Right ventricle myocardium superior (tissue), 1 donor: ENCODE results near the gene ZNF345. TPM values are rescaled to one million over a fixed set of nuclear protein-coding genes. Genes with fewer than 3 reads are reported as not detected.

Experiments used
- ATAC-seq: fragments of 200-7000 bp; cut with Tn5 transposase; one replicate; pipeline ENCODE4 v1.9.1; 2020; ENCODE audit warnings: mild to moderate bottlenecking; ENCODE audit not compliant: poor library complexity
- DNase-seq: peaks from one replicate; pipeline ENCODE4 v3.0.0-alpha.2; 2020
- intact Hi-C: fragments of 100-400 bp; cut with DNase I; formaldehyde crosslinking; loops from one replicate; pipeline ENCODE4 v1.11.2; 2022
- long read RNA-seq: library from polyadenylated mRNA; unstranded; transcript quantifications from one replicate; pipeline ENCODE4 v2.0.0, GENCODE V29; 2021
- total RNA-seq: library from RNA; stranded (reverse); fragmentation: NEBNext Ultra II Directional; extraction: Animal tissue kit (Norgen Biotek cat#: 25700); gene quantifications from one replicate; pipeline ENCODE4 v1.2.1, GENCODE V29; 2021
- donor health status: DM: no; HTN: yes; CAD: no; lungs with severe emphysema.

Gene ZNF345
- total RNA-seq = 2.4 TPM
- long read RNA-seq, partial matches to known transcripts = 0 of 4 reads
- long read RNA-seq, other reads (novel, unspliced or antisense) = 1 of 4 reads

DNA sequence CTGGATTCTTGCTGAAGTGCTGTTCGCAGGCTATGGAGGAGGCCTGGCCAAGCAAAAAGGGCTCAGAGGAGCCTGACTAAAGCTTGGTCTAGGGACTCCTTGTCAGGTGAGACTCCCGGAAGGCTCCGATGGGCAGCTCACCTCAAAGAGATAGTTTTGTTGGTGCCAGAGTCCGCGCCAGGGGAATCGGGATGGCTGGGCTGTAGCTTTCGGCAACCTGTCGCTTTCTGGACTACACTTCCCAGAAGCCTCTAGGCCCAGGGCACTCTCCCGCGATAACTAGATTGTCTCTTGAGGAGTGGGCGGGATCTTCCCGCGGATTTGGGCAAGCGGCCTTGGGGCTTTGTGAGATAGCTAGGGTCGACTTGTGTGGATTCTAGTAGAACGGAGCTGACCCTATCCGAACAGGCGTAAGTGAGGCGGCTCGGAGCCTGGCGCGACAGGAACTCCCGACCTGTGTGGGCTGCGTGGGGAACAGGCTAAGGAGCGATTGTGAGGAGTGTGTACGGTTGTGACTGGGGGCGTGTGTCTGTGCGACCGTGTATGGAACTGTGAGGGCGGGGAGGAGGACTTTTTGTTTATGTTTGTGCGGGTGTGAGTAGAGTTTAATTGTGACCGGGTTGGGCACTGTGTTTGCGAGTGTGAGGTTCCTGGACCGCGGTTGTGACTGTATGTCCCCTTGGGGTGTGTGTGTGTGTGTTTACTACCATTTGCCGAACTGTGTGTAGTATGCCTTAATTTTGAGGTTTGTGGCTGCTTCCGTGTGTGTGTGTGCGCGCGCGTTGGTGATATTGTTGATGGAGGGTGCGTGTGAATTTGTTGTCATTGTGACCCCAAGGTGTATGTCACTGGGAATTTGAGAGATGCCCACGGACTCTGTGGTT lies at the start of gene ZNF345:
Gene ZNF345 (plus strand): TSS at position 318 of the 884 bp plus-strand sequence. CDS start 25,955 bp downstream, outside the sequence.
- intact Hi-C loops = no loop called here
- peak; percentile 94 for DNase-seq
- ATAC-seq = peak; percentile 98

GRCh38 chr19:36805364-36805763 lies 45.3 kb upstream of the ZNF345 start:
- no peak for DNase-seq
- intact Hi-C loops = no loop called here
- no peak for ATAC-seq

GRCh38 chr19:36807029-36807428 lies 43.6 kb upstream of the ZNF345 start:
- intact Hi-C loops = no loop called here
- DNase-seq (no peak), ATAC-seq (no peak)

DNA sequence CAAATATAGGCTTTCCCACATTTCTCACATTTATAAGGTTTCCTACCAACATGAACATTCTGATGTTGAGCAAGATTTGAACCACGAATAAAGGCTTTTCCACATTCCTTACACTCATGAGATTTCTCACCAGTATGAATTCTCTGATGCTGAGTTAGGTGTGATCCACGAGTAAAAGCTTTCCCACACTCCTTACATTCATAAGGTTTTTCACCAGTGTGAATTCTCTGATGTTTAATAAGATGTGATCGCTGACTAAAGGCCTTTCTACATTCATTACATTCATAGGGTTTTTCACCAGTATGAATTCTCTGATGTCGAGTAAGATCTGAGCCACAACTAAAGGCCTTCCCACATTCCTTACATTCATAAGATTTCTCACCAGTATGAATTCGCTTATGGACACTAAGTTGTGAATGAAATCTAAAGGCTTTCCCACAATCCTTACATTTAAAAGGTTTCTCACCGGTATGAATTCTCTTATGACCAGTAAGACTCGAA lies 31.5 kb upstream of the ZNF345 start:
- intact Hi-C loops = no loop called here
- ATAC-seq (no peak), DNase-seq (no peak)

DNA sequence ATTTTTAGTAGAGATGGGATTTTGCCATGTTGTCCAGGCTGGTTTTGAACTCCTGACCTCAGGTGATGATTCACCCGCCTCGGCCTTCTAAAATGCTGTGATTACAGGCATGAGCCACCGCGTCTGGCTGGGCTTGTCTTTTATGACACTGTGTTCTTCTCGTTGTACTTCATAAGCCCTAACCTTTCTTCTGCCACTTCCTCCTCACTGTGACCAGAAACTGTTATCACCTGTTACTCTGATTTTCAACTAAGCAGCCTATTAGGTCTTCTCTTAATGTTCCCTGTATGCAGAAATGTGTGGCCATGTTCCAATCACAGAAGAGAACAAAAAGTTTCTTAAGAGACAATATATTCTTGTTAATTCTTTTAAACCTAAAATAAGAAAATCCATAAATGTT lies 28.9 kb upstream of the ZNF345 start:
- no peak for ATAC-seq
- no peak for DNase-seq
- intact Hi-C loops = no loop called here

DNA sequence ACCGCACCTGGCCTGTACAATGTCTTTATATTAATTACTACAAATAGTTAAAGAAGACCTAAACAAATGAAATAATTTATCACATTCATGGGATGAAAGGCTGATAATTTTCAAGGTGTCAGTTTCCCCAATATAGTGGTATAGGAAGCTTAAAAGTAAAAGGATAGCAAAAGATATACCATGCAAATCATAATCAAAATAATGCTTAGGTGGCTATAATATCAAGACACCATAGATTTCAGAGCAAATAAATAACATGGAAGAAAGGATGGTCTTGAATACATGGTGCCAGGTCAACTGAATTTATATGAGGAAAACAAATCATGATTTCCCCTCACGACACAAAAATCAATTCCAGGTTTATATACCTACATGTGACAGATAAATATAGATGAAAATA lies 17.2 kb upstream of the ZNF345 start:
- ATAC-seq (no peak), DNase-seq (no peak)
- intact Hi-C loops = no loop called here

DNA sequence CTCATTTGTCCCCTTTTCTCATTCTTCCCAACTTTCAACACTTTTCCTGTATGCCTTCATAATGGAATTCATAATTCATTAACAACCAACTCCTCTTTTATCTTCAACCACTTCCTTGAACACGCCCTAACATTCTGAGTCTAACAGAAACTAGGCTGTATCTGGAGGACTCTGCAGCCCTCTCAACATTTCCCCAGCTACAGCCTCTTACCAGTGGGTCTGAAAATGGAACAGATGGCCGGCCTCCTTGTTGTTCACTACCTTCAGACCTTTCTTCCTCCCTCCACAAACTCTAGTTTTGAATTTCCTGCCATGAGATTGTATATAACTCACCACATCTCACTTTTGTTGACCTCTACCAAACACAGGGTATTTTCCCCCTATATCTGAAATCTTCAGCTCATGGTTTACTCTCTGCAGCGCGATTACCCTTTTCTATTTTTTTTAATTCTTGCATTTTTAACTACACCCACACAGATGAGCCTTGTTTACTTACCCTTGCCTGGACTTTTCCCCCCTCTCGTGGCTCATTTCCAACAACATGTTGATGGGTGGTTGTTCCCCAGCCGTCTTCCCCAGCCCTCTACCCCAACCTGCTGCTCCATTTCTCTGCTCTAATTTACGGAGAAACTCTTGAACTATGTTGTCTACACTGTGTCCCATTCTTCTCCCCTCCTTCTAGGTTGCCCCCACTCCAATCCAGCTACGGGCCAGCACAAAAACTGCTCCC lies 13.3 kb upstream of the ZNF345 start:
- intact Hi-C loops = no loop called here
- ATAC-seq = no peak

DNA sequence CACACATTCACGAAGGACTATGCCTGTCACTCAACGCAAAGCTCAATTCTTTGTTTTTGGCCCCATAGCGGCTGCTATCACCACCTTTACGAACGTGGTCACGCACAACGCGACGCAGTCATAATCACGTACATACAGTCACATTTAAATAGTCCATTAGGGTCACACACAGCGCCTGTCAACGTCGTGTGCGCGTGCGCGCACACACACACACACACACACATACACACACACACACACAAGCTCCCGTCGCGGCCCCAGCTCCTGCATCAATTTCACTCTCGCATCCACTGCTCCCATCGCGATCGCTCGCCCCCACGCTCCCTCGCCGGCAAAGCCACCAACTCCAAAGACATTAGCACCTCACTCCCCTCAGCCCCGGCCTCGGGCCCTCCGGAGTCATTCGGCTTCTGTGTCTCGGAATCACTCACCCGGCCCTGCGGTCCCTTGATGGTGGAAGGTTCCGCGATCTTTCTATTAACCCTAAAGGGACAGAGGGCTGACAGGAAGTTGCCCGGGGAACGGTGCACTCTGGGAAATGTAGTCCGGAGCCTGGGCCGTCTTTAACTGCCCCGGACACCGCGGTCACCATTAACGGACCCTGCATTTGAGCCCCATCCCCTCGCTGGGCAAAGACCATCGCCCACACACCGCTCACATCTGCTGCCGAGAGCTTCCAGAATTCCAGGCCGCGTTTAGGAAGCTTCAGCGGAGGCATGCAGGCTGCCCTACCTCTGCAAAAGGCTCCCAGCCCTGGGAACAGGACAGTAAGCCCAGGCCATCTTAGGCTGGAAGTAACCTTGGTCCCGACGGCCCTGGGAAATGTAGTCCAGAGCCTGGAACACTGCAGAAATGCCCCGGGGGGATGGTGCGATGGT lies 12.5 kb upstream of the ZNF345 start, which contains the start of gene ZNF790:
Gene ZNF790 (minus strand): TSS at position 482 of the 878 bp plus-strand sequence. CDS start 12,768 bp downstream, outside the sequence.
- DNase-seq = peak; percentile 93
- ATAC-seq = peak; percentile 99
- intact Hi-C loops = no loop called here

More for the DNA sequence above, 13.3 kb upstream of the ZNF345 start:
- DNase-seq = no peak

DNA sequence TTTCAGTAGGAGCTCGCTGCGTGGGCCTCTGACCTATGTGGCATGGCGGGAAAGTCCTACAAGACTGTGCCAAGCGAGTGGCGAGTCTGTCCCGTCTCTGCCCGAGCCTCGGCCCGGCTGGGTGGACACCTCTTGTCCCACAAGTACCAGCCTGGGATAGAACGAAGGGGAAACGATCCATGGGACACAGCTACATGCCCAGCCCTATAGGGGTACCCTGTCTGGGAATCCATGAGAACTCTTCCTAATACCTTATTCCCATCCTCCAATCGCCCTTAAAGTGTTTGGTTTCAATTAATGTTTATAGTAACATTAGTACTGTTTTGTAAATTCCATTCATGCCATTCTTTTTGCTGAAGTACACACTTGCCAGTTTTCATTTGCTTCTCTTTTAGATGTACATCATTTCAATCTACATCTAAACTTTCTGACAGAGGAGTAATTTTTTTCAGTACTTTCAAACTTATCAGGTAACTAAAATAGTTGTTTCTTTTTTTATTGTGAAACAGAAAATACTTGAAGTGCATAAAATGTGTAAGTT lies 11.8 kb upstream of the ZNF345 start:
- no peak for ATAC-seq
- intact Hi-C loops = no loop called here
- DNase-seq = no peak

DNA sequence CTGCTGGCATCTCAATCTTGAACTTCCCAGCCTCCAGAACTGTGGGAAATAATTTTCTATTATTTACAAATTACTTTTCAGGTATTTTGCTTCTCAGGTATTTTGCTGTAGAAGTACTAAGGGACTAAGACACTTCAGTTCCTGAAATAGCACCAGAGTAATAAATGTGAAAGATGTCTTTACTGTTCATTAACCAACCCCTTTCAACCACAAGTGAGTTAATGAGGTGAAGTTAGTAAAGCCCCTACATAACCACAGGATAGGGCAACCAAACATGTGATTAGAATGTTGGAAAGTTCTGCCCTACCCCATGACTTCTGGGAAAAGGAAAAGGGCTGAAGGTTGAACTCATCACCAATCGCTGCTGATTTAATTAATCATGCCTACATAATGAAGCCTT lies 2.7 kb upstream of the ZNF345 start:
- DNase-seq = no peak
- ATAC-seq = no peak
- intact Hi-C loops = no loop called here

- ATAC-seq (peak; percentile 98), DNase-seq (peak; percentile 94)
- intact Hi-C loops = no loop called here
These were observed 746 bp upstream of the ZNF345 start for GRCh38 chr19:36849701-36850558.

DNA sequence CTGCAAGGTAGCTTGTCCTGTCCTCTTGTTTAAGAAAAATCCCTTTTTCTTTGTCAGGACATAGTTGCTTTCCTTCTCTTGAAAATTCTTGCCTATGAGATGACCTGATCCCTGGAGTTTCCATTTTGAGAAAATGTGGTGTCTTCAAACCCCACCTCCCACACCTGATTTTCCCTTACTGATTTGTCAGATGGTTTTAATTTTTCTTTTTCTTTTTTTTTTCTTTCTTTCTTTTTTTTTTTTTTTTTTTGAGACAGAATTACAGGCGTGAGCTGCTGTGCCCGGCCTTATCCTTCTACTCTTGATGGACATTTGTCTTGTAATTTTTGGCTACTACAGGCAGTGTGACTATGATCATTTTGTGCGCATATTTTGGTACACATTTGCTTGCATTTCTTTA lies 1.2 kb downstream of the ZNF345 start:
- ATAC-seq (no peak), DNase-seq (no peak)
- intact Hi-C loops = no loop called here

DNA sequence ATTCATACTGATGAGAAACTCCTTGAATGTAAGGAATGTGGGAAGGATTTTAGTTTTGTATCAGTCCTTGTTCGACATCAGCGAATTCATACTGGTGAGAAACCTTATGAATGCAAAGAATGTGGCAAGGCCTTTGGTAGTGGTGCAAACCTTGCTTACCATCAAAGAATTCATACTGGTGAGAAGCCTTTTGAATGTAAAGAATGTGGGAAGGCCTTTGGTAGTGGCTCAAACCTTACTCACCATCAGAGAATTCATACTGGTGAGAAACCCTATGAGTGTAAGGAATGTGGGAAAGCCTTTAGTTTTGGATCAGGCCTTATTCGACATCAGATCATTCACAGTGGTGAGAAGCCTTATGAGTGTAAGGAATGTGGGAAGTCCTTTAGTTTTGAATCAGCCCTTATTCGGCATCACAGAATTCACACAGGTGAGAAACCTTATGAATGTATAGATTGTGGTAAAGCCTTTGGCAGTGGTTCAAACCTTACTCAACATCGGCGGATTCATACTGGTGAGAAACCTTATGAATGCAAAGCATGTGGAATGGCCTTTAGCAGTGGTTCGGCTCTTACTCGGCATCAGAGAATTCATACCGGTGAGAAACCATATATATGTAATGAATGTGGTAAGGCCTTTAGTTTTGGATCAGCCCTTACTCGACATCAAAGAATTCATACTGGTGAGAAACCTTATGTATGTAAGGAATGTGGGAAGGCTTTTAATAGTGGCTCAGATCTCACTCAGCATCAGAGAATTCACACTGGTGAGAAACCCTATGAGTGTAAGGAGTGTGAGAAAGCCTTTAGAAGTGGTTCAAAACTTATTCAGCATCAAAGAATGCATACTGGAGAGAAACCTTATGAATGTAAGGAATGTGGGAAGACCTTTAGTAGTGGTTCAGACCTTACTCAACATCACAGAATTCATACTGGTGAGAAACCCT lies 26.6 kb downstream of the ZNF345 start:
- intact Hi-C loops = no loop called here
- ATAC-seq (no peak), DNase-seq (no peak)

- intact Hi-C loops = no loop called here
- DNase-seq = no peak
- no peak for ATAC-seq
These were observed 41.2 kb downstream of the ZNF345 start for GRCh38 chr19:36891768-36892357.

DNA sequence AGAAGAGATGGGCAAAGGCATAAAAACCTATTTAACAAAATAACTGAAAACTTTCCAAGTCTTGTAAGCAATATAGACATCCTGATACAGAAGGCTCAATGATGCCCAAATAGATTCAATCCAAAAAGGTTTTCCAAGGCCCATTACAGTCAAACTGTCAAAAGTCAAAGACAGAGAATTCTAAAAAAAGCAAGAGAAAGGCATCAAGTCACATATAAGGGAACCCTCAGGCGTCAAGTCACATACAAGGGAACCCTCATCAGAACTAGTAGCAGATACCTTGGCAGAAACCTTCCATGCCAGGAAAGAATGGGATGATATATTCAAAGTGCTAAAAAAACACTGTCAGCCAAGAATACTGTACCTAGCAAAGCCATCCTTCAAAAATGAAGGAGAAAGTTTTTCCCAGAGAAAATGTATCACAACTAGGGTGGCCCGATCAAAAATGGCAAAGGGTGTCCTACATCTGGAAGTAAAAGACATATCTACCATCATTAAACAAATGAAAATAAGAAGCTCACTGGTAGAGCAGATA lies 44.2 kb downstream of the ZNF345 start:
- no peak for DNase-seq
- intact Hi-C loops = no loop called here
- no peak for ATAC-seq

DNA sequence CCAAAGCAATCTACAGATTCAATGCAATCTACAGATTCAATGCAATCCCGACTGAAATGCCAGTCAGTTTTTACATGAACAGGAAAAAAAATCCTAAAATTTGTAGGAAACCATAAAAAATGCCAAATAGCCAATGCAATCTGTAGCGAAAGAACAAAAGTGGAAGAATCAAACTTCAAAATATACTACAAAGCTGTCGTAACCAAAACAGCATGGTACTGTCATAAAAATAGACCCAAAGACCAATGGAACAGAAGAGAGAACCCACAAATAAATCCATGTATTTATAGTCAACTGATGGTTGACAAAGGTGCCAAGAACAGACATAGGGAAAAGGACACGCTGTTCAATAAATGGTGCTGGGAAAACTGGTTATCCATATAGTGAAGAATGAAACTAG lies 47.7 kb downstream of the ZNF345 start:
- intact Hi-C loops = no loop called here
- ATAC-seq = no peak
- DNase-seq = no peak
